ENCODE results near the gene DPP9.

Gene DPP9

DNA sequence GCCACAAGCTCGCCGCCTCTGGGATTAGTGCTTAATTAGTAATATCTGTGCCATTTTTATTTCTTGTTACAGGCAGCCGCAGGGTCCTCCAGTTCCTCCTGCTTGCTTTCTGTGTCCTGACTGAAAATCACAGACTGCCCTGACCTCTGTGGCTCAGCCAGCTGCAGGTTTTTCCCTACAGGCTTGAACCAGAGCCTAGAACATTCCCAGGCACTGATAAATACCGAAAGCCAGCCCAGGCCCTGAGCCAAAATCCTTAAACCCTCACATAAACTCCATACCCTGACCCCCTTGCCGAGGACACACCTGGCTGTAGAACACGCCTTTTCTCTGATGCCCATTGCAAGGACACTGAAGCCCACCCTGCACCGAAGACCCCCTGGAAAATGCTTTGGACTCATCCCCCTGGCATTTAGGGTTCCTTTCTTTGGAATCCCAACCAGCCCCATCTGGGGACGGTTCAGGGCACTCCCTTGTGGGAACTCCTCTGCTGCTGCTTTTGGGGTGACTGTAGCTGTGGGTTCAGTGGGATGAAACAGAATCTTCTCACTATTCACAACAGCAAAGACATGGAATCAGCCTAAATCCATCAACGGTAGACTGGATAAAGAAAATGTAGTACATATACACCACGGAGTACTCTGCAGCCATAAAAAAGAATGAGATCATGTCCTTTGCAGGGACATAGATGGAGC lies 15.5 kb downstream of the DPP9 start:
- no peak for DNase-seq

DNA sequence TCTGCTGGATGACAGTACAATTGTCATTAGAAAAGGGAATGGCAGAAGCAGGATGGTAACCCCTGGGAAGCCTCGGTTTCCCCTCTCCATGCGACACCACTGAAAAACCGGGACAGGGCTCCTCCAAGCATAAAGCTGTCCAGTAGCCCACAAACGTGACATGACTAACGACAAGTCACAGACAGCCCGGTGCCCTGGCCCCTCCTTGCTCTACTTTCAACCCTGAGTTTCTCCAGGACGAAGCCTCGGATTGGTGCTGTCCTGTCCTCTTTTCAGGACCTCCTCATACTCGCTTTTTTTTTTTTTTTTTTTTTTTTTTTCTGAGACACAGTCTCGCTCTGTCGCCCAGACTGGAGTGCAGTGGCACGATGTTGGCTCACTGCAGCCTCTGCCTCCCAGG lies 16.3 kb downstream of the DPP9 start:
- no peak for DNase-seq

DNA sequence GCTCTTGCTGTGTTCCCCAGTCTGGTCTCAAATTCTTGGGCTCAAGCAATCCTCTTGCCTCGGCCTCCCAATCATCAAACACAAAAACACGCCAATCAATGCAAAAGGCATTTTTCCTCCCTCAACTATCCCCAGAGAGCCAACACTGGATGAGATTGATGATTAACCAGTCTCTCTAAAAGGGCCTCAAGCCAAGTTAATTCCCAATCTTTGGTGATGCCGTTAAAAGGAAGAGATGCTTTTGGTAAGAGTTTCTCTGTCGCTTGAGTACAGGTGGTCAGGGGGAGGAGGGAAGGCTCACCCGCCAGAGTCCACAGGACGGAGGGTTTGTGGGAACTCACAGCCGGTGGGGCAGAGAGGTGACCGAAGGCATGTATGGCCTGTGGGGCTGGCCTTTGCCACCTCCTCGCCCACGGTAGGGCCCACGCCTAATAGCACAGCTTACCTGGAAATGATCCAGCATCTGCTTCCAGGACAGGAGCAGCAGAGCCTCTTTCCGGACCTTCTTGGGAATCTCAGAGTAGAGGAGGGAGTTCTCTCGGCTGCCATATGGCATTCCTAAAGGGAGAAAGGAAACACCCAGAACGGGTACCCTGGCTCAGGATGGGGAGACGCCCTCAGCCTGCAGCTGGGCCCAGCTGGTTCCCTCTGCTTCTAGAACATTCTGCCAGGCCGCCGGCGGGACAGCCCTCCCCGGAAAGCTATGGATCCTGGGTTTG lies 18.1 kb downstream of the DPP9 start:
- DNase-seq = no peak

DNA sequence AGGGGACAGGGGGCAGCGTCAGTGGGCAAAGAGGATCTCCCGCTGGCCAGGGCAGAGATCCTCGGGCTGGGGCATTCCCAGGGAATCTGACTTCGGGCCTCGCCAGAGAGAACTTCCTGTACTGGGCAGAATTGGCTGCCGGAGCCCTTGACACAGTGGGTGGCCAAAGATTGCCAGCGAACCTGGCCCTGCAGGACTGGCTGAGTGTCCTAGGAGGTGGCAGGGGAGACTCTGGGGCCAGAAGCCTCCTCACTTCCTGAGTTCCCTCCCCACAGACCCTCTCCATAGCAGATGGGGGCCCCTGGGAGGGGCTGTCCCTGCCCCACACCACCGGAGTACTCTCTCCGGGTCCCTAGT lies 19.3 kb downstream of the DPP9 start:
- no peak for DNase-seq

DNA sequence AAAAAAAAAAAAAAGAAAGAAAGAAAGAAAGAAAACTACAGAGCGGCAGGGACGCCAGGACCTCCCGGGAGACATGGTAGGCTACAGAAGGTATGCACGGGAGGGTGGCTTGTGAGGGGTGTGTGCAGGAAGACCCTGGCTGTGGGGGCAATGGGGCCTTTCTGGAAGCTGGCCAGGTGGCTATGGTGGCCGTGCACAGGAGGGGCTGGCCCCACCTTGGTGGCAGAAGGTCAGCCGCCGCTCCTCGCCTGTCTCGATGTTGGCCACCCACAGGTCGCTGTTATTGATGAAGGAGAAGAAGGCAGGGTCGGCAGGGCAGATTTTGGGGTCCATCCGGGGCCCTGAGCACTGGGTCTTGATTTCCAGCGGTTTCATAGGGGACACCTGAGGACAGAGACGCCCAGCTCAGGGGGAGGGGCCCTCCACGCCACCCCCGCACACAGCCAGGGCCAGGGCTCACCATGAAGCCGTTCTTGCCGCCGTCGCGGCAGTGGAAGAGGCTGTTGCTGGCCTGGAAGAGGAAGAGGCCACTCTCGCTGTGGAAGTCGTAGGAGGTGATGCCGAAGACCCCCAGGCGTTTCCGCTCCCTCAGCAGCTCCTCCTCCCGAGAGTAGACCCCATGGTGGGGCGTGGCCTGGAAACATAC lies 19.8 kb downstream of the DPP9 start:
- no peak for DNase-seq

DNA sequence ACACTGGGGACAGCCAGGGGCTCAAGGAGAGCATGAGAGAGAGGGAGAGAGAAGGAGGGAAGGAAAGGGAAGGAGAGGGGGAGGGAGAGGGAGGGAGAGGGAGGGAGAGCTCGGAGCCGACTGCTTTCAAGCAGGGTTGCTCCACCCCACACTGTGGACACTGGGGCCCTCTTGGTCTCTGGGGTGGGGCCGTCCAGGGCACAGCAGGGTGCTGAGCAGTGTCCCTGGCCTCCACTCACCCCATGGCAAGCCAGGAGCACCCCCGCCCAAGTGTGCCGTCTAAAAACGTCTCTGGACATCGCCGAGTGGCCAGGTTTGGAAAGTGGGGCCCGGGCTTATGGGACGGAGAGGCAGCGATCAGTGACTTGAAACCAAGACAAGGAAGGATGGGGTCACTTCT lies 20.9 kb downstream of the DPP9 start:
- no peak for DNase-seq

DNA sequence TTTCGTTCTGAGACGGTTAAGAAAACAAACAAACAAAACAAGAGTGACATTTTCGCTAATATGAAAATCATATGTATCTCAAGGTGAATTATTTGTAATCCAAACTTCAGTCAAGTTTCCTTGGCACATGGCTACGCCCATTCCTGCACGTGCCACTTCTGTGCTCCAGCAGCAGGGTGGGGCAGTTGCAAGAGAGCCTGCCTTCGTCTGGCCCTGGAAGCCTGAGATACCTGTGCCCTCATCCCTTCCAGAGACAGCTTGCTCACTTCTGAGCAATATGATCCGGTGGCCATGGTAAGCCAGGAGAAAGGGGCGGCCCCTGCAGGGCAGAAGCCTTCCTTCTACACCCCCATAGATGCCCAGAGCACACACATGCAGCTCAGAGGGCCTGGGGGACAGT lies 22.1 kb downstream of the DPP9 start:
- no peak for DNase-seq

DNA sequence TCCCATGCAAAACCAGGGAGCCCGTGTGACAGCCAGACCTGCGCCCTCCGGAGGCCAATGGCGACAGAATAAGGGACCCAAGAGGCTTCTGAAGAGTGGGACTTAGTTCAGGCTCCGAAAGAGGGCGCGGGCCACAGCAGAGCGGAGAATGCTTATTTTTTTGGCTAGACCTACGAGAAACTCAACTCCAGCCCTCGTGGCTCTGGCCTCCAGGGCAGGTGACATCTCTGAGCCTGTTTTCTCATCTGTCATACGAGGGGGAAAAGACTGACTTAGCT lies 23.0 kb downstream of the DPP9 start:
- DNase-seq = no peak

DNA sequence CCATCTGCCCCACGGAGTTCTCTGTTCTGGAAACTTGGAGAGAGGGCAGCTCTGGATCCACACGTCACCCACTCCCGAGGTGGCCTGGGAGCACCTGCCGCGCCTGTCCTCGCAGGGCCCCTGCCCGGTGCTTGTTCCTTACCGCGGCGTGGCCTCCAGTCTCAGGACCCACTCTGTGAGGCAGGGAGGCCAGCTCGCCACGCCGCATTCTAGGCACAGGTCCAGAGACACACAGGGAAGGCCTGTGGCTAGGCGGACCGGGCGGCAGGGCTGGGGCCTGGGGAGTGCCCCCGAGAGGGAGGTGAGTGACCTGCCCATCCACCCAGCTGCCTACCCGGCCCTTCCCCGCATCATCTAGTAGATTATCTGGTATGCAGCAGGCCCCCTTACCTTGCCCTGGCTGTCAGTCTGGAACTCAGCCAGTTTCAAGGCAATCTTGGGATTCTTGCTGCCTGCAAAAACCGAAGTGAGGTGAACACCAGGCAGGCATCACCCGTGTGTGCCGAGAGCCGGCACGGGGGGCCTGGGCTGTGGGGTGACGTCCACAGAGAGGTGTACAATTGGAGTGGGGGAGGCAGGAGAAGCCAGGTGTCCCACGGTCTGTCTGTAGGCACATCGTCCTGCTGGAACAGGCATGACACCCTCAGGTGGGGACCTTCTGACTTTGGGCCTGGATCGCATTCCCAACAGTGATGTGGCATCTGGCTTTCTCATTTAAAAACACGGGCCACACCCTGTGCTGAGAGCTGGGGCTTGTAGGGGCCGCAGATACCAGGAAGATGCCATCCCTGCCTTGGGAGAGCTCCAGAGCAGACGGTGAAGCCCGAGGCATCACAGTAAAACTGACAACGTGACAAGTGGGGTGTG lies 23.6 kb downstream of the DPP9 start:
- DNase-seq = no peak

DNA sequence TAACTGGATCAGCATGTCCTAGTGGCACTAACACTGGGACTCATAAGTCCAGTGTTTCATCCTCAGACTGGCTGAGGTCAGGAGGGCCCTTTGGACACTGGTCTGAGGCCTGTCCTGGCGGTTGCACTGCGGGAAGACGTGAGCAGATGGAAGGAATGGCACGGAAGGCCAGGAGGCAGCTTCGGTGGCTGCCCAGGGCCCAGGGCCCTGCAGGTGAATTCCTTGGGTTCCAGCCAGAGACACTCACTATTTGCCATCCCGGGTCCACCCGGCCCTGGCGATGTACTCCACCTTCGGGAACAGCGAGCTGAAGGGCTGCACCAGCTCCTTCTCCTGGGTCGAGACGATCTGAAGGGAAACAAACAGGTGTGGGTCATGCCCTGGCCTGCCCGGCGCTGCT lies 26.3 kb downstream of the DPP9 start:
- no peak for DNase-seq

DNA sequence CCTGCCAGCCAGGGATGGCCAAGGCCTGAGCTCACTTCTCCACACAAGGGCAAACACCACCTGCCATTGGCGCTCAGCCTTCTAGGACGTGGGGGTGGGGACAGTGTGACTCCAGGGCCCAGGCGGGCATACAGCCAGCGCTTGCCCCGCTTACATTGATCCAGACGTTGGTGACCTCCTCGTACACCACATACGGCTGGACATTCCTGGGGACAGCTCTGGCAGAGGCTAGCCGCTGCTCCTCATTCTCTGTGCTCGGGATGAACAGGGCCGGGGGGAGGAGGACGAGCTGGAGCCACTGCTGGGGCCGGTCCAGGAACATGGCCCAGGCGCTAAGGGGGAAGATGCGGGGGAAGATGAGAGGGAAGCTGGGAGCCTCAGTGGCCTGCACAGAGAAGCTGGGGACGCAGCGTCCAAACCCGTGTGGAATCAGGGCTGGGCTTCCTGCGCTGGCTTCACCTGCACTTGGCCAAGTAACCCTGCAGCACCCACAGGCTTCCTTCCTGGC lies 28.4 kb downstream of the DPP9 start:
- DNase-seq = no peak

DNA sequence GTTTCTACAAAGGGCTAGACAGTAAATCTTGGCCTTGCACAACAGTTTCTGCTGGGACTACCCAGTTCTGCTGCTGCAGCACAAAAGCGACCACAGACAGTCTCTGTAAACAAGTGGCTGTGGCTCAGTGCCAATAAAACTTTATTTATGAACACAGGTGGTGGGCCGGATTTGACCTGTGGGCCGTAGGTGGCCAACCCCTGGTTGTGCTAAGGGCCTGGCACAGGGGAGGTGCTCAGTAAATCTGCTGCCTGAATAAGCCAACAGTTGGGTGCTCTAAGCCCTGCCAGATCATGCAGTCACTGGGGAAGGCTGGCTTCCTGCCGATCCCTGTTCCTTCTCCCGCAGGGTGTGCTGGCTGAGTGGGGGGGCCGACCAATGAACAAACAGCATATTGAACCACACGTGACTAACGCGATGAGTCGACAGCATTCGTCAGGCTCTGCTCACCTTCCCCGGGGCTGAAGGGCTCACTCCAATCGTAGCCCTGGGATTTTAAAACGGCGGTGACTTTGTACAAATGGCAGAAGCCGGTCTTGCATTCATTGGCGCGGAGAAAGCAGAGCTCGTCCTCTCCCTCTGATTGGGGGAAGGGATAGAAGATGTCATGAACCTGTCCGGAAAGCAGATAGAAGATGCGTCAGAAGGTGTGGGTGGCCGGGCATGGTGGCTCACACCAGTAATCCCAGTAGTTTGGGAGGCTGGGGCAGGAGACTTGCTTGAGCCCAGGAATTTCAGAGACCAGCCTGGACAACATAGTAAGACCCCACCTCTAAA lies 29.2 kb downstream of the DPP9 start:
- no peak for DNase-seq

DNA sequence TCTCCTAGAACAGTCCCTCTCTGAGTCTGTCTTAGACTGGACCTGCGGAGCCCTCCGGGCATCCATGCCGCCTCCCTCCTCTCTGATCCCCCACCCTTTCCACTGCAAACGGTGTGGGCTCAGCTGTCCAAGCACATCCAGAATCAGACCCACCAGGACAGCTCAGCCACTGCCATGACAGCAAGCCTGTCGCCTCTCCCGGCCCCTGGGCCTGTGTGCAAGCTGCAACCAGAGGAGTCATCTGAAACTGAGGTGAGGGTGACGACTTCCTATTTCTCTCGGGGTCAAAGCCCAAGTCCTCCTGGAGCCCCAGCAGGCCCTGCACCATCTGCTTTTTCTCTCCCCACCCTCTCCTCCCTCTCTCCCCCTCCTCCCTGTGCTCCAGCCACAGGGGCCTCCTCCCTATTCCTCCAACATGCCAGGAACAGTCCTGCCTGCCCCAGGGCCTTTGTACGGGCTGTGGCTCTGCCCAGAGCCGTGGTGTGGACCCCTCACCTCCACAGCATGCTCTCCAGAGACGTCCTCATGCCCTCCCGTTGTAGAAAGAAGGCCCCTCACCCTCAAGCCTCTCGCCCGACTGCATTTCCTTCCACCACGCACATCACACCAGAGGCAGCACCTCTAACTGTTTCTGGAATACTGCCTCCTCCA lies 30.0 kb downstream of the DPP9 start:
- no peak for DNase-seq

DNA sequence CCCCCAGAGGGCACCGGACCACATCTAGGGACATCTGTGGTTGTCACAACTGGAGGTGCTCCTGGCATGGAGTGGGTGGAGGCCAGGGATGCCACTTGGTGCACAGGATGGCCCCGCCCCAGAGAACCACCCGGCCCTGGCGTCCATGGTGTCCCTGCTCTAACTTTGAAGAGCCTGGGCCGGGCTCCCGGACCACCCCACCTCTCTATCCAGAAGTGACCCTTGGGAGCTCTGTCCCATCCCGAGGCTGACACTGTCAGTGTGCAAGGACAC lies 30.6 kb downstream of the DPP9 start:
- no peak for DNase-seq

DNA sequence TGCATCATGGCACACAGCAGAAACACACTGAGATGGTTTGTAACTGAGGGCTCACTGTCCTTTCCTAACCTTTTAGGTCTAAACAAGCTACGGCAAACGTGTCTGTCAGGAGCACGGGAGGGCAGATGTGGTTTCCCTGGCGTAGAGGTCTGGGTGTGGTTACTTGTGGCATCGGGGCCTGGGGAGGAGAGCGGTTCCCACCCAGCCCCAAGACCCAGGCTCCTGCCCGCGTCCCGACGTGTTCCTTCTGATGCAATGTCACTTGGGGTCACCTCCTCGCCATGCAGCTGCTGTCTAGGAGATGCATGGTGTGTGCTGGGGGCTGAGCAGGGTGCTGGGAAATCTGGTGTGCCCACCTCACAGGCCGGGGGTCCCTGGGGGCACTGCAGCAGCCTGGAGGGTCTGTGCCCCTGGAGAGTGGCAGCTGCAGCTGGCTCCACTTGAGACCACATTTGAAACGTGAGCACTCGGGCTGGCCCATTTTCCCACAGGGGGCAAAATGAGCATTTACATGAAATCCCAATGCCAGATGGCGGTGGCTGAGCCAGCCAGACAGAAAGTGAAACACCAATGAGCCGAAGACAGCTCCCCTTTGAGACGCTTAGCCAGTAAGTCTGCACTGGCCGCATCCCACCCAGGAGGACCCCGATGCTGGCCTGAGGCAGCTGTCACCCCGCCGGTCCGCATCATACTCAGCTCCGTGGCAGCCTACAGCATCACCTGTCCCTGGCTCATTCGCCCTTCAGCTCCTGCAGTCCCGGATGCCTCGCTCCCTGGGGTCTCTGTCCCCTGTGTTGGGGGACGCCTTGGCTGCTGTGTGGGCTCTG lies 31.2 kb downstream of the DPP9 start:
- no peak for DNase-seq

DNA sequence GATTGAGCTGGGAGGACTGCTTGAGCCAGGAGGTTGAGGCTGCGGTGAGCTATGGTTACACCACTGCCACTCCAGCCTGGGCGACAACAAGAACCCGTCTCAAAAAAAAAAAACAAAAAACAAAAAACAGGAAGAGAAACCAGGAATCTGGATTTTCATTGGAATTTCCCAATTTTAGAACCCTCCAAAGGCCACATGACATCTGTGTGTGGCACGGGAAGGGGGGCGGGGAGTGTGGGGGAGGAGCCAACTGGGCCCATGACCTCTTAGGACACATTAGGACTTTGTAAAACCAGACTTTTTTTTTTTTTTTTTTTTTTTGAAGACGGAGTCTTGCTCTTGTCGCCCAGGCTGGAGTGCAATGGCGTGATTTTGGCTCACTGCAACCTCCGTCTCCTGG lies 32.3 kb downstream of the DPP9 start:
- DNase-seq = no peak

DNA sequence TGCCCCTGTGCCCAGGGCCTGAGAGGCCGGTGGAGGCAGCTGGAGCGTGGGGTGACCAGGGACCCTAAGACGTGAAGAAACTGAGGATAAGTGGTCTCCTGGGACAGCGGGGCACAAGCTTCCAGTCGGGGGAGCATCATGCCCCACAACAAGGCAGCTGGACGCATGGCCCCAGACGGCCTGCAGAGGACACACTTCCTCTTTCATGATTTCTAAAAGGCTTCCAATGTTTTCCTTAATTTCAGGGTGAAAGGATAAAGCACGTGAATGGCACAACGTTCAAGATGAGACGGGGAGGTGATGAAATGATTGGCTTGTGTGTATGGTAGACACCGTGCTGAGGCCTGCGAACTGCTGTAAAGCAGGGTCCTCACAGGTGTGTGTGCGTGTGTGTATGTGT lies 33.3 kb downstream of the DPP9 start:
- no peak for DNase-seq

DNA sequence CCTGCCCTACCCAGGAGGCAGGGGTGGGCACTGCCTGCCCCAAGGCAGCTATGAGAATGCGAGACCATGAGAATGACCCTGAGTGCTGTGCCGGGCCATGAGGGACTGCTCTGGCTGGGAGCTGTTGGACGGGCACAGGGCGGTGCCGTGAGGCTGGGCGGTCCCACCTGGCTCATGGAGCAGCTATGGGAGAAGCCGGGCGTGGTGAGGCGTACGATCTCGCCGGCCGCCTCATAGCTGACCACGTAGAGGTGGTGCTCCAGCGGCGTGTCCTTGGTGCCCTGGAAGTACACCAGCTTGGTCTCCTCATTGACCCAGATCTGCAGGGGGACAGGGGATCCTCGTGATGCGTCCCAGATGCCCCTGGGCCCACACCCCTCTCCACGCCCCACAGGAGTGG lies 34.2 kb downstream of the DPP9 start:
- no peak for DNase-seq

DNA sequence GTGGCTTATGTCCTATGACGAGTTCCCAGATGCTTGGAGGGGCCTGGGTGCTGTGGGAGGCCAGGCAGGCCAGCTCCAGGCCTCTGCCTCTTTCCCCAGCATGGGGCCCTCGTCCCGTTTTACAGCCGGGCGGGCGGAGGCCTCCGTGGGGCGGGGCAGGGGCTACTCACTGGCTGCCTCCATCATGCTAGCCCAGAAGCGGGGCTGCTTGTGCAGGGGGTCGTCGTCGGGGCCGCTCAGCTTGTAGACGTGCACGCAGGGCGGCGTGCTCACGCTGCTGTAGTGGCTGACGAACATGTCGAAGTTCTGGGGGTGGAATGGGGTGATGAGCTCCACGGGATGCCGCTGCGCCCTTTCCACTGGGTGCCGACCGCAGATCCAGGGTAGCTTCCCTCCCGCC lies 35.1 kb downstream of the DPP9 start:
- no peak for DNase-seq

DNA sequence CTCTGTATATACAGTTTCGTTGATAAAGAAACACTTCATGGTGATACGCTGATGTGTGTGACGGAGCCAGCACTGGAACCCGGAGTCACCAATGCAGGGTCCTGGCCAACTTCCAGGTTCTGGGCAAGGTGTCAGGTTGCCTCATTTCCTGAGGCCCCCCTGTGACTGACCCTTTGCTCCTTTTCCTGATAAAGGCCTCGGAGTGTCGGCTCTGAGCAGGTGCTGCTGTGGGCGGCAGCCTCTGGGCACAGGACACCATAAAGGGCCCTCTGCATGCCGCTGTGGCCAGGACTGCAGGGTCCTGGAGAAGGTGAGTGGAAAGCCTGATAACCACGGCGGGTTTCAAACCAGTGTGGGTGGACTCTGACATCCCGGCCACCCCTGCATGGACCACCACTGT lies 36.2 kb downstream of the DPP9 start:
- no peak for DNase-seq

DNA sequence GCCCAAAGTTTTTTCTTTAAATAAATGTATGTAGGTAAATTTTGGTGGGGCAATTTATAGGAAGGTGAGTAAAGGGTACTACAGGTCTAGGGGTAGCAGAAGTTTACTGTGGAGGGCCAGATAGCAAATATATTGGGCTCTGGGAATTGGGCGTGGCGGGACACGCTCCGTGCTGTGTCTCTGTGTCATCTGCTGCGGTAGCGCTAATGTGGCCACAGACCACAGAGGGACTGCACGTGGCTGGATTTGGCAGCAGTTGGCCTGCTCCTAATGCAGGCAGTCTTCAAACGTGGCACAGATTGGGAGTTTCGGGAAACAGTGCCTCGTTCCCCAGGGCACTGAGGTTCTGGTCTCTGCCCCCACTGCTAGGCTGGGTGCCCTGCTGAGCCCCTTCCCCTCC lies 36.9 kb downstream of the DPP9 start:
- DNase-seq = no peak
